ENCODE measurements around the gene AGMO.

DNA sequence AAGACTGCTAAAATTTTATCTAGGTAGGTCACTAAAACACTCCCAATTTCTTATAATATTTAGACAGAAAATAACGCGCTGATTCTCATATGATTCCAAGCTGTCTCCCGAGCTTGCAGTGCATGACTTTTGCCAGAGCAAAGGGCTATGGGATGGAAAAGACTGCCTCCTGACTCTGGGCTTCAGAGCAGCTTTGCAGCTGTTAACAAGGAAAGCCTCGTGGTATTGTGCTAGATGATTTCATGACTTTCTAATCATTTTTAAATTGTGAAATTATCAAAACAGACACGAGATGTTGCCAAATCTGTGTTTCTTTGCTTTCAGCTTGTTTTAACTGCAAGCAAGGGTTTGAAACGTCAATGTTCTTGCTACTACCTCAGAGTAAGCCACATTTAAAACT, 238.3 kb downstream of the AGMO start:
- no peak for TF ChIP-seq EP300 (conservative IDR thresholded peaks at IDR 0.05; ENCODE audit: poor library complexity, severe bottlenecking)
- TF ChIP-seq, protein P1, sequence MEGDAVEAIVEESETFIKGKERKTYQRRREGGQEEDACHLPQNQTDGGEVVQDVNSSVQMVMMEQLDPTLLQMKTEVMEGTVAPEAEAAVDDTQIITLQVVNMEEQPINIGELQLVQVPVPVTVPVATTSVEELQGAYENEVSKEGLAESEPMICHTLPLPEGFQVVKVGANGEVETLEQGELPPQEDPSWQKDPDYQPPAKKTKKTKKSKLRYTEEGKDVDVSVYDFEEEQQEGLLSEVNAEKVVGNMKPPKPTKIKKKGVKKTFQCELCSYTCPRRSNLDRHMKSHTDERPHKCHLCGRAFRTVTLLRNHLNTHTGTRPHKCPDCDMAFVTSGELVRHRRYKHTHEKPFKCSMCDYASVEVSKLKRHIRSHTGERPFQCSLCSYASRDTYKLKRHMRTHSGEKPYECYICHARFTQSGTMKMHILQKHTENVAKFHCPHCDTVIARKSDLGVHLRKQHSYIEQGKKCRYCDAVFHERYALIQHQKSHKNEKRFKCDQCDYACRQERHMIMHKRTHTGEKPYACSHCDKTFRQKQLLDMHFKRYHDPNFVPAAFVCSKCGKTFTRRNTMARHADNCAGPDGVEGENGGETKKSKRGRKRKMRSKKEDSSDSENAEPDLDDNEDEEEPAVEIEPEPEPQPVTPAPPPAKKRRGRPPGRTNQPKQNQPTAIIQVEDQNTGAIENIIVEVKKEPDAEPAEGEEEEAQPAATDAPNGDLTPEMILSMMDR (IDR thresholded peaks at IDR 0.05; ENCODE audit: poor library complexity, severe bottlenecking) = no peak
- TF ChIP-seq RAD21 (conservative IDR thresholded peaks at IDR 0.05) = no peak
- no peak for TF ChIP-seq SMC3 (conservative IDR thresholded peaks at IDR 0.05; ENCODE audit: poor library complexity)
- TF ChIP-seq EZH2 (IDR thresholded peaks at IDR 0.05; ENCODE audit: borderline replicate concordance, insufficient read depth, low read length, poor library complexity, severe bottlenecking) = no peak
- no peak for TF ChIP-seq TAF1 (IDR thresholded peaks at IDR 0.05; ENCODE audit: low read depth)
- TF ChIP-seq POLR2AphosphoS5 (IDR thresholded peaks at IDR 0.05) = no peak
- TF ChIP-seq, protein P2, sequence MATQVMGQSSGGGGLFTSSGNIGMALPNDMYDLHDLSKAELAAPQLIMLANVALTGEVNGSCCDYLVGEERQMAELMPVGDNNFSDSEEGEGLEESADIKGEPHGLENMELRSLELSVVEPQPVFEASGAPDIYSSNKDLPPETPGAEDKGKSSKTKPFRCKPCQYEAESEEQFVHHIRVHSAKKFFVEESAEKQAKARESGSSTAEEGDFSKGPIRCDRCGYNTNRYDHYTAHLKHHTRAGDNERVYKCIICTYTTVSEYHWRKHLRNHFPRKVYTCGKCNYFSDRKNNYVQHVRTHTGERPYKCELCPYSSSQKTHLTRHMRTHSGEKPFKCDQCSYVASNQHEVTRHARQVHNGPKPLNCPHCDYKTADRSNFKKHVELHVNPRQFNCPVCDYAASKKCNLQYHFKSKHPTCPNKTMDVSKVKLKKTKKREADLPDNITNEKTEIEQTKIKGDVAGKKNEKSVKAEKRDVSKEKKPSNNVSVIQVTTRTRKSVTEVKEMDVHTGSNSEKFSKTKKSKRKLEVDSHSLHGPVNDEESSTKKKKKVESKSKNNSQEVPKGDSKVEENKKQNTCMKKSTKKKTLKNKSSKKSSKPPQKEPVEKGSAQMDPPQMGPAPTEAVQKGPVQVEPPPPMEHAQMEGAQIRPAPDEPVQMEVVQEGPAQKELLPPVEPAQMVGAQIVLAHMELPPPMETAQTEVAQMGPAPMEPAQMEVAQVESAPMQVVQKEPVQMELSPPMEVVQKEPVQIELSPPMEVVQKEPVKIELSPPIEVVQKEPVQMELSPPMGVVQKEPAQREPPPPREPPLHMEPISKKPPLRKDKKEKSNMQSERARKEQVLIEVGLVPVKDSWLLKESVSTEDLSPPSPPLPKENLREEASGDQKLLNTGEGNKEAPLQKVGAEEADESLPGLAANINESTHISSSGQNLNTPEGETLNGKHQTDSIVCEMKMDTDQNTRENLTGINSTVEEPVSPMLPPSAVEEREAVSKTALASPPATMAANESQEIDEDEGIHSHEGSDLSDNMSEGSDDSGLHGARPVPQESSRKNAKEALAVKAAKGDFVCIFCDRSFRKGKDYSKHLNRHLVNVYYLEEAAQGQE (IDR thresholded peaks at IDR 0.05; ENCODE audit: borderline replicate concordance) = no peak
- TF ChIP-seq MXI1 (conservative IDR thresholded peaks at IDR 0.05; ENCODE audit: poor library complexity, severe bottlenecking) = no peak

All from neural cell (in vitro differentiated cells).